Lung (tissue), 12 donors: Measurements from ENCODE around the gene PPP1R7. TPM values are rescaled to one million over a fixed set of nuclear protein-coding genes. Genes with fewer than 3 reads are reported as not detected.

Experiments used
- ATAC-seq: fragments of 200-7000 bp; cut with Tn5 transposase; one replicate; pipeline ENCODE4 v1.9.1; 2020; ENCODE audit warnings: moderate number of reproducible peaks; ENCODE audit not compliant: insufficient read depth, low FRiP score
- DNase-seq, 3 donors: peaks; one replicate each; pipeline ENCODE4 v3.0.0-alpha.2; 2013 to 2017
- H3K27ac ChIP-seq, 2 donors: one replicate each; pipeline ENCODE4 v1.5.1; 2013; ENCODE audit warnings: mild to moderate bottlenecking in 2 of 2, moderate library complexity in 2 of 2, control low read depth in 1 of 2, inconsistent platforms in 1 of 2, low read depth in 1 of 2, low read length in 1 of 2
- H3K27me3 ChIP-seq, 3 donors: one replicate each; pipeline ENCODE4 v1.5.1; 2013; ENCODE audit warnings: low read length in 2 of 3; ENCODE audit not compliant: control insufficient read depth in 3 of 3, insufficient read depth in 3 of 3
- H3K36me3 ChIP-seq, 4 donors: one replicate each; pipeline ENCODE4 v1.5.1; 2013; ENCODE audit warnings: low read length in 4 of 4, mild to moderate bottlenecking in 1 of 4, moderate library complexity in 1 of 4; ENCODE audit not compliant: control insufficient read depth in 4 of 4, insufficient read depth in 4 of 4
- H3K4me1 ChIP-seq, 5 donors: one replicate each; pipeline ENCODE4 v1.5.1; 2013; ENCODE audit warnings: low read length in 5 of 5, mild to moderate bottlenecking in 2 of 5, moderate library complexity in 1 of 5; ENCODE audit not compliant: control insufficient read depth in 5 of 5, insufficient read depth in 5 of 5
- H3K4me3 ChIP-seq: one replicate; pipeline ENCODE4 v1.5.1; 2013; ENCODE audit warnings: mild to moderate bottlenecking, control low read depth, moderate library complexity
- H3K9ac ChIP-seq, 2 donors: one replicate each; pipeline ENCODE4 v1.5.1; 2013; ENCODE audit warnings: low read length in 2 of 2, control low read depth in 1 of 2; ENCODE audit not compliant: insufficient read depth in 1 of 2
- H3K9me3 ChIP-seq, 4 donors: one replicate each; pipeline ENCODE4 v1.5.1; 2013; ENCODE audit warnings: low read length in 3 of 4, mild to moderate bottlenecking in 1 of 4, moderate library complexity in 1 of 4; ENCODE audit not compliant: control insufficient read depth in 4 of 4, insufficient read depth in 3 of 4
- CTCF ChIP-seq: IDR thresholded peaks from 2 replicates; pipeline ENCODE4 v1.5.1; 2012; ENCODE audit warnings: mild to moderate bottlenecking; ENCODE audit errors: control extremely low read depth, extremely low read depth
- WGBS, 2 donors: extraction: QIAGEN DNeasy Blood & Tissue Kit; methylation state at CpG; one replicate each; pipeline ENCODE4 v1.1.7; 2013; 5-methylcytosine and 5-hydroxymethylcytosine counted together
- polyA plus RNA-seq, 2 donors: library from polyadenylated mRNA; stranded (reverse); fragments of 200-250 nt; gene quantifications; one replicate each; pipeline ENCODE4 v1.2.1, GENCODE V29; 2013
- total RNA-seq, 2 donors: library from RNA; depleted of rRNA in 1 of 2; stranded (reverse); fragments of >200 nt in 1 of 2; gene quantifications; one replicate each; pipeline ENCODE4 v1.2.1, GENCODE V29; 2014 to 2021
- donor health status: control.
- donor health status: control.
- donor health status: Bipolar disorder and iron deficiency.
- donor health status: healthy.
- donor health status: DM: yes; HTN: yes; CAD: no.

PPP1R7 gene
- total and polyA plus RNA-seq, 4 donors, result 54.6 to 78.1 (median 65.9) TPM

- peak overlapping the region in 1 of 2 donors; percentile 50 for H3K9ac ChIP-seq
Observed at GRCh38 chr2:241219030-241219382, 68.7 kb downstream of the PPP1R7 start.

GRCh38 chr2:241219856-241220356, 69.6 kb downstream of the PPP1R7 start:
- DNase-seq, result no peak
- Histone ChIP-seq H3K4me3 (no peak overlapping the region), H3K36me3 (peaks cover 0 to 2% (median under 1%) of the 10 kb centered on the region in 4 donors), H3K27ac (no peak overlapping the region), H3K27me3 (no peaks in the 10 kb centered on the region), H3K9me3 (no peaks in the 10 kb centered on the region), H3K9ac (no peak overlapping the region), H3K4me1 (peaks cover 0 to 22% (median 7%) of the 10 kb centered on the region in 5 donors)
- no peak for TF ChIP-seq CTCF
- ATAC-seq, result no peak
- WGBS, 2 donors, result 91 to 92% methylated on average over 6 of the region's 6 CpGs

More at GRCh38 chr2:241219030-241219382, 68.7 kb downstream of the PPP1R7 start:
- no peak overlapping the region for H3K4me3 ChIP-seq
- H3K4me1 ChIP-seq, result peaks cover 0 to 14% (median 4%) of the 10 kb centered on the region in 5 donors
- no peak for TF ChIP-seq CTCF
- ATAC-seq (no peak), DNase-seq (no peak)
- no peaks in the 10 kb centered on the region for H3K9me3 ChIP-seq
- no peak overlapping the region for H3K27ac ChIP-seq
- no peaks in the 10 kb centered on the region for H3K27me3 ChIP-seq
- WGBS, 2 donors, result 47 to 54% methylated on average over 4 of the region's 4 CpGs
- H3K36me3 ChIP-seq, result no peaks in the 10 kb centered on the region

DNA sequence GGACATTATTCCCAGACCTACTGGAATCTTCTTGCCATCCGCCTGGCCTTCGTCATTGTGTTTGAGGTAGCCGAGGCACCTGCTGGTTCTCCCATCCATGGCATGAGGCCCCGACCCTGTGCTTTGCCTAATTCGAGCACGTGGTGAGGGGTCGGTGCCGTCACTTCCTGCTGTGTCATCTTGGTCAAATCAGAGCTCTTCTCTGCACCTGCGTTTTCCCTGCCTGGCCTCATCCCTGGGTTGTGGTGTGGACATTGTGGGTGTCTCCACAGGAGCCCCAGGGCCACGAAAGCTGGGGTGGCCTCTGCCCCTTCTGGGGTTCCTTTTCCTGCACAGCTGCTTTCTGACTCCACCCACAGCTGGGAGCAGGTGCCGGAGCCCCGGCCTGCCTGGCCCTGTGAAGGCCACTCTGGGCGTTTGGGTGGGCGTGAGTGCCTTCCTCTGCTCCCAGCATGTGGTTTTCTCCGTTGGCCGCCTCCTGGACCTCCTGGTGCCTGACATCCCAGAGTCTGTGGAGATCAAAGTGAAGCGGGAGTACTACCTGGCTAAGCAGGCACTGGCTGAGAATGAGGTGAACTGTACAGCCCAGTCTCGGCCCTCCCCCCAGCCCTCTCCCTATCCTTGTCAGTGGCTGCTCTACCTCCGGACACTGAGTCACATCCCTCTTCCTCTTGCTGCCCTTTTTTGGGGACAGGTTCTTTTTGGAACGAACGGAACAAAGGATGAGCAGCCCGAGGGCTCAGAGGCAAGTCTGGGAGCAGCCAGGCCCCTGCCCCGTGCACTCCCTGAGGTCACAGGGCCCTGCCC, 73.1 kb downstream of the PPP1R7 start:
- ATAC-seq, result no peak
- peaks cover 0 to 22% (median 7%) of the 10 kb centered on the region in 5 donors for H3K4me1 ChIP-seq
- no peak for DNase-seq

More for the DNA sequence above, 73.1 kb downstream of the PPP1R7 start:
- Histone ChIP-seq H3K9ac (no peak overlapping the region), H3K4me3 (no peak overlapping the region), H3K36me3 (peaks cover 3 to 25% (median 14%) of the 10 kb centered on the region in 4 donors), H3K9me3 (no peaks in the 10 kb centered on the region), H3K27me3 (no peaks in the 10 kb centered on the region), H3K27ac (no peak overlapping the region)
- WGBS, 2 donors, result 62 to 66% methylated on average over 23 of the region's 23 CpGs
- TF ChIP-seq CTCF, result no peak
